ENCODE results near the gene NFYA. TPM values are rescaled to one million over a fixed set of nuclear protein-coding genes. Genes with fewer than 3 reads are reported as not detected.

NFYA gene
- total RNA-seq, 1 donor from 2014 or later = 39.7 TPM

GRCh38 chr6:41037107-41037900, 35.5 kb upstream of the NFYA start:
- Mint-ChIP-seq H3K4me1 (ENCODE audit: unreplicated experiment) (no peaks in the 10 kb centered on the region), H3K36me3 (ENCODE audit: low read depth, unreplicated experiment) (peaks cover 3% of the 10 kb centered on the region), H3K27me3 (ENCODE audit: unreplicated experiment) (no peaks in the 10 kb centered on the region), H3K9me3 (ENCODE audit: unreplicated experiment) (no peaks in the 10 kb centered on the region), H3K4me3 (ENCODE audit: unreplicated experiment) (no peak overlapping the region), H3K27ac (ENCODE audit: unreplicated experiment) (no peak overlapping the region)
- TF ChIP-seq CTCF (IDR thresholded peaks at IDR 0.05; ENCODE audit: unreplicated experiment) = no peak
- DNase-seq (ENCODE audit: low spot score) = no peak

DNA sequence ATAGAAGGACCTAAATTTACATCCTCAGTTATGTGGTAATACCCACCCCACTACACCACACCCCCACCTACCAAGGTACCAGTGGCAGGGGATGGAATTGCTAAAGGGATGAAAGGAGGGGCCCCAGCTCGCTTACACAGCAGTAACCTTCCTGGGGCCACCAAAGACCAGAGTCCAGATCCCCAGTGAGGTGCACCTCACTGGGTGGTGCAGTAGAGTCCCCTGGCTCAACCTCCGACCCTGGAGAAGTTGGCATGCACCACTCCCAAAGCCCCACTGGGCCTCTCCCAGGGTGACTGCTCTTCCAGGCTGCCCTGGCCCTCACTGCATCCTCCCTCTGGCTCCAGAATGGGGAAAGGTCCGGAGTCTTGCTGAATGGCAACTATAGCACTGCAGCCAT, 34.6 kb upstream of the NFYA start:
- Mint-ChIP-seq H3K36me3 (ENCODE audit: low read depth, unreplicated experiment) (peaks cover 3% of the 10 kb centered on the region), H3K4me1 (ENCODE audit: unreplicated experiment) (no peaks in the 10 kb centered on the region), H3K27ac (ENCODE audit: unreplicated experiment) (no peak overlapping the region), H3K27me3 (ENCODE audit: unreplicated experiment) (no peaks in the 10 kb centered on the region), H3K9me3 (ENCODE audit: unreplicated experiment) (no peaks in the 10 kb centered on the region), H3K4me3 (ENCODE audit: unreplicated experiment) (no peak overlapping the region)
- no peak for DNase-seq (ENCODE audit: low spot score)
- no peak for TF ChIP-seq CTCF (IDR thresholded peaks at IDR 0.05; ENCODE audit: unreplicated experiment)

DNA sequence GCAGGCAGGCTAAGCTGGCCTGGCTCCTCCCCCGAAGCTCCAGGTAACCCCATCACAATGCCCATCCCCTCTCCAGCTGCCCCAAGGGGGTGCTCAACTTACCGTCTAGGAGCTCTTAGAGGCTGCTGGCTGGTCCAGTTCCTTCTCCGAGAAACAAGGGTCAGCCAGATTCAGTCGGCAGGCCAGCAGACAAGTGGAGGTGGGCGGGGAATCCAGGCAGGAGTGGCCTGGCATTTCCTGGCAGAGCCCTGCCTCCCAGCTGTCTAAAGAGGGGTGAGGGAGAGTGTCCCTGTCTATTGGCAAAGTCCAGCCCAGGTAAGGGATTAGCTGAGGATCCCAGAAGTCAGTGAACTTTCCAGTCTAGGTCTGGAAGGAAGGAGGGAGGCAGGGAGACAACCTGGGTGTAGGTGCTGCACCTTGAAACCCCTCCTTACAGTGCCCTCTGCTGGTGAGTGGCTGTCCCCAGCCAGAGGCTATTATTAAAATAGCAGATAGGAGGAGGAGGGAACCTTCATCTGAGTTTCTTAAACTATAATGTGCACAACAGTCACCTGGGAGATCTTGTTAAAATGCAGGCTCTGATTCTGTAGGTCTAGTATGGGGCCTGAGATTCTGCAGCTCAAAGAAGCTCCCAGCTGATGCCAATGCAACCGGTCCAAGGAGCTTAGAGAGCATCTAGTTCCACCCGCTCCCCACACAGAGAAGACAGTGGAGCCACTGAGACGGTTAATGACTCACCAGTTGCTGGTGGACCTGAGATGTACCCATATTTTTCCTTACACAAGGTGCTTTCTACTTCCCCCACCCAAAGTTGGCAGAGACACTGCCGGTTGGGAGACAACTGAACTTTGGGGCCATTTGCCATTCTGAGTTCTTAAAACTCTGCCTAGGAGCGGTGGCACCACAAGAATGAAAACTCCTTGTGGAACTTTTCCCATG, 33.4 kb upstream of the NFYA start, which contains the start of gene UNC5CL:
Gene UNC5CL, minus strand, starts transcription at position 162 of the 939 bp plus-strand sequence. CDS start 4,147 bp downstream, outside the sequence.
- no peak within 1 kb of the TSS for H3K4me3 Mint-ChIP-seq (ENCODE audit: unreplicated experiment)
- DNase-seq (ENCODE audit: low spot score) = peak; percentile 63
- H3K27ac Mint-ChIP-seq (ENCODE audit: unreplicated experiment) = no peak within 1 kb of the TSS
- no peaks in the 10 kb centered on the region for H3K9me3 Mint-ChIP-seq (ENCODE audit: unreplicated experiment)
- no peaks in the 10 kb centered on the region for H3K36me3 Mint-ChIP-seq (ENCODE audit: low read depth, unreplicated experiment)
- H3K27me3 Mint-ChIP-seq (ENCODE audit: unreplicated experiment) = no peaks in the 10 kb centered on the region
- no peaks in the 10 kb centered on the region for H3K4me1 Mint-ChIP-seq (ENCODE audit: unreplicated experiment)
- TF ChIP-seq CTCF (IDR thresholded peaks at IDR 0.05; ENCODE audit: unreplicated experiment) = peak; percentile 86

GRCh38 chr6:41040101-41040939, 32.5 kb upstream of the NFYA start:
- no peaks in the 10 kb centered on the region for H3K9me3 Mint-ChIP-seq (ENCODE audit: unreplicated experiment)
- H3K27ac Mint-ChIP-seq (ENCODE audit: unreplicated experiment) = no peak overlapping the region
- TF ChIP-seq CTCF (IDR thresholded peaks at IDR 0.05; ENCODE audit: unreplicated experiment) = no peak
- no peak for DNase-seq (ENCODE audit: low spot score)
- H3K4me1 Mint-ChIP-seq (ENCODE audit: unreplicated experiment) = no peaks in the 10 kb centered on the region
- no peaks in the 10 kb centered on the region for H3K27me3 Mint-ChIP-seq (ENCODE audit: unreplicated experiment)
- H3K36me3 Mint-ChIP-seq (ENCODE audit: low read depth, unreplicated experiment) = no peaks in the 10 kb centered on the region
- H3K4me3 Mint-ChIP-seq (ENCODE audit: unreplicated experiment) = no peak overlapping the region

All from endothelial cell (in vitro differentiated cells).